ELF-1 (cell line): ENCODE measurements around the gene PDX1.

ENCODE experiments used
- DNase-seq: peaks from one replicate; pipeline ENCODE4 v3.0.0-alpha.2; 2016; ENCODE audit warnings: low read depth, low spot score

PDX1 gene

DNA sequence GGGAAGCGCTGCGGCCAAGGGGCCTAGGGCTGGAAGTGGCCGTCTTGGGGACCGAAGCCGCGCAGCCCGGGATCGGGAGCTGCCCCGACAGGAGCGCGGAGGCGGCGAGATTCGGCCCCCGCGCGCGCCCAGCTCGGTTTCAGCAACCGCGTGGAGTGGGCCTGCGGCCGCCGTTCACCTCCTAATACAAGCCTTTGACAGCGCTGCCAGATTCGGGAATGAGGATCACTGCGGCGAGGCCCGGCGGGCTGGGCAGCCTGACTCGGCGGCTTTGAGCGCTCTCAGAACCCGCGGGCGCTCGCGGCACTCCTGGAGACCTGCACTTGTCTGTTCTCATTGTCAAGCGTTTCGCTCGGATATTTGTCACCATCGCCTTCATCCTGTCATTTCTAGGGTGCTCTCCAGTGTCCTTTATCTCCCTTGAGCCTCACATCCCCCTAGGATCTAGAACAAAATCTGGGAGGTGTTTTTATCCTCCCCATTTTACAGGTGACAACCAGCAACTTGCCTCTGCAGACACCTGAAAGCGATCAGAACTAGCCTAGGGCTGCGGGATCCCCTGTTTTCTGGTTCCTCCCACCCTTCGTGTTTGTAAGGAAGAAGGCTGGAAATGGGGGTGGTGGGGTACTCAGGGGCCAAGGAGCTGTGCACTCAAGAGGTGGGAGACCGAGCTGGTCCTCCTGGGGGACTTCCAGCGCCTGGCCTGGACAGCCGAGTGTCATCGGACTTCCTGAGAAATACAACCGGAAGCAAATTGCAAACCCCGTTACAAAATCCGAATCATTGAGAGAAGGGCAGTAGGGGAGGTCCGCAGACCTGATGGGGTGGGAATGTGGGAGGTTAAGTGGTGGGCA is 50.8 kb downstream of the PDX1 start:
- peak; percentile 50 for DNase-seq

DNA sequence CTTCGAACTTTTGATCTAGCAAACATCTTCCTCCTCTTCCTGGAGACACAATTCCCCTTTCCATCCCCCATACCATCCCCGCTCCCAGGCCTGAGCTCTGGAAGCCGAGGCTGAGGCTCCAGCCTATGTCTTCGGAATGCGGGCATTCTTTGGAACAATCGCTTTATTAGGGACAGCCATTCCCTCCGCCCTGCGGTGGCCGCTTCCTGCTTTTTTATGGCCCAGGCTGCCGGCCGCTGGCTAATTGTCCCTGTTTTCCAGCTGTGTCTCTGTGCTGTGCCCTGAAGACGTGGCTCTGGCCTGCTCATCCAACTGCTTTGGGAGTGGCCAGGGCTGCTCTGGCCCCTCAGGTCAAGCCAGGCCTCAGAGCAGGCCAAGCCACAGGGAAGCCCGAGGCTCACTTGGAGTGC is 51.4 kb downstream of the PDX1 start:
- peak; percentile 97 for DNase-seq

DNA sequence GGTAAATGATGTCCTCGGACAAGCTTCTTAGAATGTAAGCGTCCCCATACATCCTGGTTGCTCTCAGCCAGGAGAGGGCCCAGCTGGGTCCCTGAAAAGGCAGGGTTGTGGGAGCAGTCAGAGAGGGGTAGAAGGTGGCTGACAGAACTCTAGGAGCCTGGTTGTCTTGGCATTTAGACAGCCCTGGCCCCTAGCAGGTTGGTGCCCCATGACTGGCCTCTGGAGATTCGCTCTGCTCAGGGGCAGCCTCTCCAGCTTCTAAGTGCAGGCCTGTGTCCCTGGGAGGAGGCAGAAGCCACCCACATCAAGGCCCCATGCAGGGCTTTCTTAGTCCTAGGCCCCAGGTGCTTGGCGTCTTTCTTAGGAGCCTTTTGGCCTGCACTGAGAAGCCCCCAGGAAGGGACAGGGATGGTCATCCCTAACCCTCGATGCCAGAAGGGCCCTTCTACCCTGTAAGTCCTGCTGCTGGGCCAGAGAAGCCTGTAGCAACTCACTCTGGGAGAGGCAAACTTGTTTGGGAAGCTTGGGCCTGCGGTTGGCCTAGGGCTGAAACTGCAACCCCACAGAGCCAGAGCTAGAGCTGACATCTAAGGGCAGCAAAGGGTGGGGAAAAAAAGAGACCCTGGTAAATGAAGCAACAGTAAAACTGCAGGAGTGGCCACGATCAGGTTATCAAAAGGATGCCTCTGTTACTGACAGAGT is 52.1 kb downstream of the PDX1 start:
- peak; percentile 71 for DNase-seq

DNA sequence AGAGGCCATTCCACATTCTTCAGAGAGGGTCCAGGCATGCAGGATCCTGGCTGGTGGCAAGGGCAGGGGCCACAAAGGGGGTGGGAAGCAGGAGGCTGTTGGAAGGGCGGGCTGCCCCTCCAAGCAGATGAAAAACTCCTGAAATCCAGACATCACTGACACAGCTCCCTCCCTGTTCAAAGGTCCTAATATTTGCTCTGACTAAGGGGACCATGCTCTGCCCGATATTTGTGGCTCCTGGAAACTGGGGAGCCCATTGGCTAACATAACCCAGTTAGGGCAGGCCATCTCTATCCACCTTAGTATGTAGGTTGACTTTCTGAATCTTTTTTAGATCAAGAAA is 52.6 kb downstream of the PDX1 start:
- no peak for DNase-seq

DNA sequence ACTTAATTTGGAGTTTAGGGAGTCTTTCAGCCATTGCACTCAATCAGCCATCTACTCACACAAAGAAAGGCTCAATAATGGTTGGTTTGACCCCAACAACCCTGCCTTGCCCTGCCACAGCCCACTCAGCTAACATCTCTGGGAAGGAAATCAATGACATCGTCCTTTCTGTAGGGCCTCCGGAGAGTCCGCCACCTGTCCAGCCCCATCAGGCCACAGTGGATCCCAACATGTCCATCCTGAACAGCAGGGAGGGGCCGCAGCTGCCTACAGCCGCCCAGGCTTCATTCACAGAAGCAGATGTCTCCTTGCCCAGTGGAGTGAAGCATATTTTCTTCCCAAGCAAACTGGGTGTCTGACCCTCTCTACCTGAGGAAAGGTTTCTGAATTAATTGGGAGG is 53.5 kb downstream of the PDX1 start:
- no peak for DNase-seq

DNA sequence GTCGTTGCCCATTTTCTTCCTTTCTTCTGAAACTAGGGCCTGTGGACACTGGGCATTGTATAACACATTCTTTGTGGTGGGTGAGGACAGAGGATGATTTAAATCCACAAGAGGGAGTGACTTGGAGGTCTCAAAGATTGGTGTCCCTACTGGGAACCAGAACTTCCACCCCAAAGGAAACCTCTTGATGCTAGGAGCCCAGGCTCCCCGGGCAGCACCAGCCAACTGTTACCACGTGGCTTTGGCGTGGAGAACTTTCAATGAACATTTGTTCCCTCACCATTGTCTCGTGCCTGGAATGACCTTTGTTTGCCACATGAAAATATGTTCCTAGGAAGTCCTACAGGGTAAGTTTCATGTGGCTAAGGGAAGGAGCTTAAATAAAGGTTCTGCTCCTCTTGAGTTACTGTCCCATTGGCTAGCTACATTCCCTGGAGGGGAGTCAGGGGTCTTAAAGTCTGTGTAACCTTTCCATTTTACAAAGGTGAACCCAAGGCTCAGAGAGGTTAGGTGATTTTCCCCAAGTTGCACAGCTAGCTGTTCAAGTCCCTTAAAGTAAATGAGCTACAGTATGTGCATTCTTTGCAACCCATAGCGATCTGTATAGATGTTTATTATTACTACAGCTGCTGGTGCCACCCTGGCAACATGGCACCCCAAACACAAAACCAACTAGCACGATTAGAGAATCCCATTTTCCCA is 54.3 kb downstream of the PDX1 start:
- no peak for DNase-seq
